Measurements from ENCODE around the gene RAB37. TPM values are rescaled to one million over a fixed set of nuclear protein-coding genes. Genes with fewer than 3 reads are reported as not detected.

RAB37 gene
- total and polyA plus RNA-seq, 8 donors, result 3.2 to 11.2 (median 10.3) TPM

- no peak for DNase-seq
- no peak overlapping the region for H3K27ac ChIP-seq
- no peaks in the 10 kb centered on the region for H3K27me3 ChIP-seq
- H3K36me3 ChIP-seq, result no peaks in the 10 kb centered on the region
- no peak overlapping the region for H3K4me3 ChIP-seq
- H3K4me1 ChIP-seq, result no peaks in the 10 kb centered on the region
- TF ChIP-seq CTCF (IDR thresholded peaks at IDR 0.05), result no peak
- H3K9me3 ChIP-seq, result no peaks in the 10 kb centered on the region
- no peak for ATAC-seq
- intact Hi-C loops (cut with DNase I), result no loop called here
These were observed 13.2 kb upstream of the RAB37 start for GRCh38 chr17:74723891-74724290.

- Histone ChIP-seq H3K9me3 (no peaks in the 10 kb centered on the region), H3K4me3 (no peak overlapping the region), H3K4me1 (peaks cover 0 to 2% of the 10 kb centered on the region in 2 donors), H3K27ac (no peak overlapping the region), H3K27me3 (no peaks in the 10 kb centered on the region), H3K36me3 (no peaks in the 10 kb centered on the region)
- no peak for TF ChIP-seq CTCF (IDR thresholded peaks at IDR 0.05)
- no peak for ATAC-seq
- intact Hi-C loops (cut with DNase I), result no loop called here
- no peak for DNase-seq
These were observed 11.9 kb upstream of the RAB37 start for GRCh38 chr17:74725111-74725510.

GRCh38 chr17:74728033-74728701 is 8.9 kb upstream of the RAB37 start:
- Histone ChIP-seq H3K4me1 (peaks cover 0 to 16% of the 10 kb centered on the region in 2 donors), H3K27ac (no peak overlapping the region), H3K4me3 (no peak overlapping the region), H3K36me3 (no peaks in the 10 kb centered on the region), H3K27me3 (peaks cover 0 to 9% of the 10 kb centered on the region in 2 donors), H3K9me3 (no peaks in the 10 kb centered on the region)
- DNase-seq (no peak), ATAC-seq (no peak)
- intact Hi-C loops (cut with DNase I), result no loop called here
- no peak for TF ChIP-seq CTCF (IDR thresholded peaks at IDR 0.05)

GRCh38 chr17:74728702-74729075 is 8.4 kb upstream of the RAB37 start:
- Histone ChIP-seq H3K9me3 (no peaks in the 10 kb centered on the region), H3K4me1 (peaks cover 0 to 16% of the 10 kb centered on the region in 2 donors), H3K4me3 (no peak overlapping the region), H3K27ac (no peak overlapping the region), H3K36me3 (no peaks in the 10 kb centered on the region), H3K27me3 (peaks cover 0 to 9% of the 10 kb centered on the region in 2 donors)
- DNase-seq (no peak), ATAC-seq (no peak)
- intact Hi-C loops (cut with DNase I), result no loop called here
- no peak for TF ChIP-seq CTCF (IDR thresholded peaks at IDR 0.05)

- no peak overlapping the region for H3K4me3 ChIP-seq
- peaks cover 0 to 16% of the 10 kb centered on the region in 2 donors for H3K4me1 ChIP-seq
- ATAC-seq (no peak), DNase-seq (no peak)
- no peak for TF ChIP-seq CTCF (IDR thresholded peaks at IDR 0.05)
- H3K27ac ChIP-seq, result no peak overlapping the region
- H3K36me3 ChIP-seq, result no peaks in the 10 kb centered on the region
- peaks cover 0 to 9% of the 10 kb centered on the region in 2 donors for H3K27me3 ChIP-seq
- intact Hi-C loops (cut with DNase I), result no loop called here
- no peaks in the 10 kb centered on the region for H3K9me3 ChIP-seq
These were observed 7.7 kb upstream of the RAB37 start for GRCh38 chr17:74729368-74729767.
